Measurements from ENCODE around the gene SMPD3. TPM values are rescaled to one million over a fixed set of nuclear protein-coding genes. Genes with fewer than 3 reads are reported as not detected.

SMPD3 gene
- total and polyA plus RNA-seq, 2 of the 4 experiments (the other 2 are of a cell fraction): not detected

DNA sequence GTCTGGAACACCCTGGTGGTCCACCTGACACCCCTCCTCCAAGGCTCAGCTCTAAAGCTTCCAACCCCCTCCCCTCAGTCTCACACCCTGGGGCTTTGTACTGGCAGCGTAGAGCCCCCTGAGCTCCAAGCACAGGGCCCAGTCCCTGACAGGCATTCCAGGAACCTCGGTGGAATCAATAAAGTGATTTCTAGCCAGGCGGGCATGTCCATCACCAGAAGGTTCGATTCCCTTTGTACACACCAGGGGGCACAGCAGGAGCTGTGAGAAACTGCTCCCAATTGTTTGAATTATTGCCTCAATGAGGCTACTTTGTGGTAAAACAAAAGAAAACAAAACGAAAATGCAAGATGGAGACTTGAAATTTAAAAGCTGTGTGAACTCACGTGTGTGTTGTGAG is 51.8 kb downstream of the SMPD3 start:
- dilution Hi-C loops (cut with HindIII; ENCODE audit: low sequenced_read_pairs, unreplicated experiment): no loop called here
- Histone ChIP-seq H2AFZ (replicated peaks; ENCODE audit: low read length, poor library complexity) (peak overlapping the region; percentile 36), H3K79me1 (ENCODE audit: low read depth in 1 of 2, low read length in 2 of 2) (no peaks in the 10 kb centered on the region), H3K9me1 (ENCODE audit: insufficient read depth, low read length) (no peaks in the 10 kb centered on the region), H3K4me2 (ENCODE audit: low read depth, low read length) (no peak overlapping the region), H2BK20ac (ENCODE audit: low read depth, low read length) (no peak overlapping the region), H3K14ac (replicated peaks; ENCODE audit: low read depth, low read length) (no peak overlapping the region), H4K20me1 (ENCODE audit: insufficient read depth, low read length) (peaks cover 4% of the 10 kb centered on the region; the same call in 1 of the 2 replicates), H2BK5ac (ENCODE audit: low read depth, low read length, poor library complexity, severe bottlenecking) (no peak overlapping the region), H4K8ac (ENCODE audit: low read depth in 2 of 2, low read length in 2 of 2) (no peak overlapping the region), H2AK5ac (ENCODE audit: low read depth, low read length) (no peak overlapping the region), H3K56ac (ENCODE audit: extremely low read depth, insufficient read depth, low read length) (no peak overlapping the region), H3K9me3 (ENCODE audit: control insufficient read depth, insufficient read depth, low read length) (no peaks in the 10 kb centered on the region), H4K91ac (ENCODE audit: insufficient read depth, low read depth, low read length) (no peak overlapping the region), H3K9ac (ENCODE audit: low read depth, low read length) (no peak overlapping the region), H4K5ac (ENCODE audit: low read depth, low read length) (no peak overlapping the region), H3K4me3 (ENCODE audit: insufficient read depth, low read depth, low read length) (no peak overlapping the region), H3K4ac (ENCODE audit: low read depth, low read length) (no peak overlapping the region), H2BK120ac (ENCODE audit: low read depth, low read length) (no peak overlapping the region), H3K27ac (ENCODE audit: insufficient read depth, low read length) (no peak overlapping the region), H2BK15ac (ENCODE audit: low read depth, low read length) (no peak overlapping the region), H3K36me3 (ENCODE audit: control insufficient read depth, insufficient read depth, low read length) (no peaks in the 10 kb centered on the region), H3K23ac (ENCODE audit: low read depth, low read length) (no peak overlapping the region), H3K27me3 (ENCODE audit: control insufficient read depth, insufficient read depth, low read length) (peaks cover 19% of the 10 kb centered on the region), H2AK9ac (replicated peaks; ENCODE audit: low read depth, low read length, poor library complexity) (no peak overlapping the region), H3K4me1 (ENCODE audit: control insufficient read depth, insufficient read depth, low read length) (no peaks in the 10 kb centered on the region; the same call in 1 of the 2 replicates), H3K18ac (ENCODE audit: low read depth, low read length) (no peak overlapping the region)
- BruUV-seq (replicated peaks): no TSS peak
- 80% methylated on average over 1 of the region's 6 CpGs; no CpG with 5 or more reads in 1 of the 2 experiments for WGBS, 2 experiments (ENCODE audit: extremely low coverage in 2 of 2, insufficient read length in 1 of 2)
- DNase-seq (peak; percentile 58), ATAC-seq (ENCODE audit: low read depth) (peak; percentile 88)
- in situ Hi-C loops (cut with MboI; ENCODE audit: low sequenced_read_pairs): loop anchor here (5.0 kb wide), 1 partner anchor 116 kb away; no protein-coding TSS in a partner anchor
- intact Hi-C loops (cut with micrococcal nuclease): loop anchor here (1.0 kb wide), 1 partner anchor 114 kb away; no protein-coding TSS in a partner anchor
- TF ChIP-seq, protein P1, sequence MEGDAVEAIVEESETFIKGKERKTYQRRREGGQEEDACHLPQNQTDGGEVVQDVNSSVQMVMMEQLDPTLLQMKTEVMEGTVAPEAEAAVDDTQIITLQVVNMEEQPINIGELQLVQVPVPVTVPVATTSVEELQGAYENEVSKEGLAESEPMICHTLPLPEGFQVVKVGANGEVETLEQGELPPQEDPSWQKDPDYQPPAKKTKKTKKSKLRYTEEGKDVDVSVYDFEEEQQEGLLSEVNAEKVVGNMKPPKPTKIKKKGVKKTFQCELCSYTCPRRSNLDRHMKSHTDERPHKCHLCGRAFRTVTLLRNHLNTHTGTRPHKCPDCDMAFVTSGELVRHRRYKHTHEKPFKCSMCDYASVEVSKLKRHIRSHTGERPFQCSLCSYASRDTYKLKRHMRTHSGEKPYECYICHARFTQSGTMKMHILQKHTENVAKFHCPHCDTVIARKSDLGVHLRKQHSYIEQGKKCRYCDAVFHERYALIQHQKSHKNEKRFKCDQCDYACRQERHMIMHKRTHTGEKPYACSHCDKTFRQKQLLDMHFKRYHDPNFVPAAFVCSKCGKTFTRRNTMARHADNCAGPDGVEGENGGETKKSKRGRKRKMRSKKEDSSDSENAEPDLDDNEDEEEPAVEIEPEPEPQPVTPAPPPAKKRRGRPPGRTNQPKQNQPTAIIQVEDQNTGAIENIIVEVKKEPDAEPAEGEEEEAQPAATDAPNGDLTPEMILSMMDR (conservative IDR thresholded peaks at IDR 0.05; ENCODE audit: low read depth, low read length): peak; percentile 75
- TF ChIP-seq CEBPB (IDR thresholded peaks at IDR 0.05; ENCODE audit: low read depth, low read length) (no peak), POLR2A (IDR thresholded peaks at IDR 0.05; ENCODE audit: low read depth, low read length) (no peak), SMC3 (IDR thresholded peaks at IDR 0.05; ENCODE audit: low read depth, low read length) (peak; percentile 80), RFX5 (IDR thresholded peaks at IDR 0.05; ENCODE audit: low read depth, low read length) (no peak), BHLHE40 (IDR thresholded peaks at IDR 0.05; ENCODE audit: low read depth, low read length) (no peak), RCOR1 (IDR thresholded peaks at IDR 0.05; ENCODE audit: insufficient replicate concordance, low read length) (no peak), FOS (IDR thresholded peaks at IDR 0.05; ENCODE audit: low read depth, low read length) (no peak), NFE2L2 (IDR thresholded peaks at IDR 0.05; ENCODE audit: low read depth, low read length) (no peak), CHD1 (IDR thresholded peaks at IDR 0.05; ENCODE audit: low read depth, low read length) (no peak), RAD21 (IDR thresholded peaks at IDR 0.05; ENCODE audit: low read length) (peak; percentile 70), MXI1 (IDR thresholded peaks at IDR 0.05; ENCODE audit: borderline replicate concordance, low read depth, low read length) (no peak), MAFK (IDR thresholded peaks at IDR 0.05; ENCODE audit: low read depth, low read length) (no peak)
- TF ChIP-seq, protein P2, sequence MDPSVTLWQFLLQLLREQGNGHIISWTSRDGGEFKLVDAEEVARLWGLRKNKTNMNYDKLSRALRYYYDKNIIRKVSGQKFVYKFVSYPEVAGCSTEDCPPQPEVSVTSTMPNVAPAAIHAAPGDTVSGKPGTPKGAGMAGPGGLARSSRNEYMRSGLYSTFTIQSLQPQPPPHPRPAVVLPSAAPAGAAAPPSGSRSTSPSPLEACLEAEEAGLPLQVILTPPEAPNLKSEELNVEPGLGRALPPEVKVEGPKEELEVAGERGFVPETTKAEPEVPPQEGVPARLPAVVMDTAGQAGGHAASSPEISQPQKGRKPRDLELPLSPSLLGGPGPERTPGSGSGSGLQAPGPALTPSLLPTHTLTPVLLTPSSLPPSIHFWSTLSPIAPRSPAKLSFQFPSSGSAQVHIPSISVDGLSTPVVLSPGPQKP (IDR thresholded peaks at IDR 0.05; ENCODE audit: borderline replicate concordance, low read depth, low read length): no peak
- TF ChIP-seq, protein P3, sequence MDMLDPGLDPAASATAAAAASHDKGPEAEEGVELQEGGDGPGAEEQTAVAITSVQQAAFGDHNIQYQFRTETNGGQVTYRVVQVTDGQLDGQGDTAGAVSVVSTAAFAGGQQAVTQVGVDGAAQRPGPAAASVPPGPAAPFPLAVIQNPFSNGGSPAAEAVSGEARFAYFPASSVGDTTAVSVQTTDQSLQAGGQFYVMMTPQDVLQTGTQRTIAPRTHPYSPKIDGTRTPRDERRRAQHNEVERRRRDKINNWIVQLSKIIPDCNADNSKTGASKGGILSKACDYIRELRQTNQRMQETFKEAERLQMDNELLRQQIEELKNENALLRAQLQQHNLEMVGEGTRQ (IDR thresholded peaks at IDR 0.05; ENCODE audit: low read depth, low read length): no peak
- ChIA-PET POLR2A (ENCODE audit: unreplicated experiment) (no interaction called here), CTCF (interaction anchor here (0.7 to 1.4 kb wide), 9 partner anchors 10 to 110 kb away, joined by 3 to 6 read pairs (median 3); no protein-coding TSS in a partner anchor)

Data from IMR-90 (cell line).